ELR (cell line): ENCODE measurements around the gene CPNE5.
"Not testable (repeated sequence)": the region's sequence is repeated elsewhere in the genome, so short reads cannot be mapped to it uniquely, and the experiment has no call there.

Source experiments
- DNase-seq: peaks from one replicate; pipeline ENCODE4 v3.0.0-alpha.2; 2015; ENCODE audit warnings: low read depth

Gene CPNE5

DNA sequence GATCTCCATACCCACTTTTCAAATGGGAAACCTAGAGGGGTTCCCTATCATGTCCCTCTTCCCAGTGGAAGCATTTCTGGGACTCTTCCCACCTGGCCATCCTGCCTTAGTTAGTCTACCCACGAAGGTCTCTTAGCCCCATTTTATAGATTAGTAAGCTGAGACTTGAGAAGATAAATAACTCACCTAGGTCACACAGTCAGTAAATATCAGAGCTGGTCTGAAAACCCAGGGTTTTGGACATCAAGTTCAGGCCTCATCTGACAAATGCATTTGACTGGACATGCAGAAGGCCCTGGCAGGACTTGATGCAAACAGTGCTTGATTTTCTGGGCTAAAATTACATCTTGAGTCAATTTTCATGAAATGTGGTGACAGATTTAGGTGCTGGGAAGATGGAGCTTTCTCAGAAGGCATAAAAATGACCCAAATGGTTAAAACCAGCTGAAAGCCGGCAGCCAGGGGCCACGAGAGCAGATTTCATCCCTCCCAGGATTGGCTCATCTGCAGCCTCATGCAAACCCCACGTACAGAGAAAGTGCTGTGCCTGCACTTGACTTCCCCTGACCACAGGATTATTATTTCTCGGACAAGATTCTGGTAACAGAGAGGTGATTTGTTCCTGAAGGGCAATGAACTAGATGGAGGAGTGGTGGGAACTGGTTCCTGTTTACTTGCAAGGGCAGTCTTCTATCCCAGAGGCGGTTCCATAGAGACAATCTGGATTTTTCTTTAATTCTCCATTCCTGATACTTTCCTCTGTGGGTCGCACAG is 23.1 kb downstream of the CPNE5 start:
- DNase-seq = no peak

GRCh38 chr6:36814249-36814648 is 25.0 kb downstream of the CPNE5 start:
- DNase-seq = no peak

DNA sequence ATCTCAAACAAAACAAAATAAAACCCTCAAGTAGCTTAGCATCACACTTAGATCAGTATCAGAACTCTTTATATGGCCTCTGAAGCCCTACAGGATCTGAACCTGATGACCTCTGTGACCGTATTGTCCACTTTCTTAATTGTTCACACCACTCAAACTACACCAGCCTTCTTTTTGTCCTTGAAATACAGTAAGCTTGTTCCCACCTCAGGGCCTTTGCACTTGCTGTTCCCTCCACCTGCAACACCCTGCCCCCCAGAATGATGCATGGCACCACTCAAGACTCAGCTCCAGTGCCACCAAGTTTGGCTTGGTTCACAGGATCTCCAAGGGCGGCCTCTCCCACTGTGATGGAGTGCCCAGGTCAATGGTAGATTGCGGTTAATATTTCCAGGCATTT is 25.7 kb downstream of the CPNE5 start:
- no peak for DNase-seq

DNA sequence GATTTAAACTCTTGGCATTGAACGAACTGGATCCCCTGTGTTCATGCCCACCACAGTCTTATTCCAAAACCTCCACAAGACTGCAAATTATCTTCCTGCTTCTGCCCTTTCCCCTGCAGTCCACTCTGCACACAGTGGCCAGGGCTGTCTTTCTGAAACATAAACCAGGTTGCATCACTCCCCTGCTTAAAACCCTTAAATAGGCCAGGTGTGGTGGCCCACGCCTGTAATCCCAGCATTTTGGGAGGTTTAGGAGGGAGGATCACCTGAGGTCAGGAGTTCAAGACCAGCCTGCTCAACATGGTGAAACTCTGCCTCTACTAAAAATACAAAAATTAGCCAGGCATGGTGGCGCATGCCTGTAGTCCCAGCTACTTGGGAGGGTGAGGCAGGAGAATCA is 26.2 kb downstream of the CPNE5 start:
- not testable (repeated sequence) for DNase-seq

DNA sequence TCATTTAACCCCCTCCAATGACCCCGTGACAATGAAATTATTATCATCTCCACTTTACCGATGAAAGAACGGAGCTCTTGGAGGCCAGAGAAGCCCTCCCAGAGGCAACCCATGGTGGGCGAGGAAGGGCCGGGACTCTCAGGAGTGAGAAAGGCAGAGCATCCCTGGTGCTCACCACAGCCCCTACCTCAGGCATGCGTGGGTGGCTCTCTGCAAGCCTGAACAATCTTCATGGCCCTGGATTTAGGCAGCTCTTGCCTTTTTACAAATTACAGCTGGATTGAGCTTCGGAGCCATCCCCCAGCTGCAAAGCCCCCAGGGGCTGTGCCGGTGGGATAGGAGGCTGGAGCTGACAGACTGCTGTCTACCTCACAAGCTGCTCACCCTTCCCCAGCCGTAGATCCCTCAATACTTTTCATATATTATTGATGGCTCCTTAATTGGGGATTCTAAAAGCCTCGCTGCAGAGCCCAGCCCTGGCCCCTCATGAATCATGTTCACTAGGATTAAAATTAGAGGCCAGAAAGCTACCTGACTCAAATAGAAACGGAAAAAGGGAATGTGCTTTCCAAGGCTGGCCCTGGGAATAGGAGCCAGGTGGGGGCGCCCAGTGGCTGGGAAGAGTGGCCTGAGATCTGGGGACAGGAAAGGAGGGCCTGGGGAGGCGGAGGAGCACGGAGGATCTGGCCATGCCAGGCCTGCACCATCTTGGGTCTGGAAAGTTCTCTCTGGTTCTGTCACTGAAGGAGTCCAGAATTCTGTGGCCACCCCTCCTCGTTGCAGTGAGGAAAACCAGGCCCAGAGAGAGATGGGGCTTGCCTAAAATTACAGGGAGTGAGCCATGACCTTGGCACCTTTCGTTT is 29.1 kb downstream of the CPNE5 start:
- DNase-seq = no peak

- DNase-seq = no peak
Measured at GRCh38 chr6:36809156-36809555, 30.1 kb downstream of the CPNE5 start.

- no peak for DNase-seq
Measured at GRCh38 chr6:36808634-36809033, 30.6 kb downstream of the CPNE5 start.

- DNase-seq = no peak
Measured at GRCh38 chr6:36807750-36808149, 31.5 kb downstream of the CPNE5 start.

DNA sequence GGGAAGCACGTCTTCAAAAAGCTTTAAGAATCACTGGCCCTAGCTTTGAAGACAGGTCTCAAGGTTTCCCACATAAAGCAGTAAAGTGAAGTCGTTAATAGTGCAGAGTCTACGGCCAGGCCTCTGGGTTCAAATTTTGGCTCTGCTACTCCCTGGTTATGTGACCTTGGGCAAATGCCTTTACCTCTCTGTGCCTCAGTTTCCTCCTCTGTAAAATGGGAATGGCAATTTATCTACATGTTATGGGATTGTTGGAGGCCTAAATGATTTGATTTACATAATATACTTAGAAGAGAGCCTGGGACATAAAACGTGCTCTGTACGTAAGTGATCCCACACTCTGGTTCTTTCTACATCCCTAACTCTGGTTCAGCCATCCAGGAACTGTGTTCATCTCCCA is 32.1 kb downstream of the CPNE5 start:
- no peak for DNase-seq

DNA sequence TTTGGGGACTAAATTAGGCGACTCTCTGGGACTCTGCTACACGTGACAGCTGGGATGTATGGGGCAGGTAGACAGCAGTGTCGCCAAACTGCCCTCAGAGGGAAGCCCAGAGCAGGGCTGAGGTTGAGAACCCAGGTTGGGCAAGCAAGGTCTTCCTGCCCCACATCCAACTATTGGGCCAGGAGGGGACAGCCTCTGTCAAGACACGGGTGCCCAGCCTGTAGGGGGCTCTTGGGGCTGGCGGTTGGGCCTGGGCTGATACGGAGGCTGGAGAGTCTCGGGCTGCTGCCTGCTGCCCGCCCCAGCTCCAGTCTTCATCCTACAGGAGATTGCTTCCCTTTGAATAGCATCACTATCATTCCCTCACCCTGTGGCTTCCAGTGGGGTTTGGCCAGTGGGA is 33.3 kb downstream of the CPNE5 start:
- no peak for DNase-seq

DNA sequence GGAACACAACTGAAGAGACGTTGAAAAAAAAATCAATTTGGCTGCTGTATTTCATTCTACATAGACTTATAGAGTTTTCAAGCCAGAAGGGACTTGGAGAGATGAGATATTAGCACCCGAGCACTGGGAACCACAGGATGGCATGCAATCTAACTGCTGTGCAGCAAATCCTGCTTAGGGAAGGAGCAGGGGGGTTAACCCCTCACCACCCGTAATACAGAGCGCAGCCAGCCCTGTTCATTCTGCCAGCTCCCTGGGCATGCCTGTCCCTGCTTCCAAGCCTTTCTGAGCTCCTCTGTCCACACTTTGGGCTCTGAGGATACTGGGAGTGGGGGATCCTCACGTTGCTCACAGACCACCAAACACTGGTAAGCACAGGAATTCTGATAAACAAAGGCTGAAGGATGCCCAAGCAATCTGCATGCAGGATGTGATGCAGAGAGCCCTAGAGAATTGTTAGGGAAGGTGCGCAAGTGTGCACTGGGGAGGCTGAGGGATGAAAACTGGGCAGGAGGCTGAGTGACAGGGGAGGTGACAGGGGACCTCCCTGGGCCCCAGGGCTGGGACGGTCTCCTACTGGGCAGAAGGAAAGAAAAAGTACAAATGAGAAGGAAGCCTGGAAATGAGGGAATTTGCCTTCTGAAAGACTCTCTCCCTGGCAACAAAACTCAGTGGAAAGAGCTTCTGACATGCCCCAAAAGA is 34.0 kb downstream of the CPNE5 start:
- no peak for DNase-seq

DNA sequence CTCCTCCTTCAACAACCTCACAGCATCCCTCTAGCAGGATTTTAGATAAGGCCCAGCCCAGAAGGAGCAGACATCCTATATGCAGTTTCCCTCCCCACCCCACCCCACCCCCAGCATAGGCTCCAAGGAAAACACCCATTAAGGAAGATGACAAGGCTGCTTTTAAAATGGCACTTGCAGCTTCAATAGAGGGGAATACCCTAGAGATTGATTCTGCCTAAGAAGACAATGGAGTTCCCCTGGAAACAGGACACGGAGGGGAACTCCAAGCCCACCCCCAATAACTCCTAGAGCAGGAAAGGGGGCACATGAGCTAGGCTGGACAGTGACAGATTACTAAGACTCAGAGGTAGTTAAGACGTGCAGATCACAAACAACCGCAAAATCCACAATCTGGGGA is 34.7 kb downstream of the CPNE5 start:
- DNase-seq = no peak

- no peak for DNase-seq
Measured at GRCh38 chr6:36803908-36804307, 35.3 kb downstream of the CPNE5 start.

DNA sequence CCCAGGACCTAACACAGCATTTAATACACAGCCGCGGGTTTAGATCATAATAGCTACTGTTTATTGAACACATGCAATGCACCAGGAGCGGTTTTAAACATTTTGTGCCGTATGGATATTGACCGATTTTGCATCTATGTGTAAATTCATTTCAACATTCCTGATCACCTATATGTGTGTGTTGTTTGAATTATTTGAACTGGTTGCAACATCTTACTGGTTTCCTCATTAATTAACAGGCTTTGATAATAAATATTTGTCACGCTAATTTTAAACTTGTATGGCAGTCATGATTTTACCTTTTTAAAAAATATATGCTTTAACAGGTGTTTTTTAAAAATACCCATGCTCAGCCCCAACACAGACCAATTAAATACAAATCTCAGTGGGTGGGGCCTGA is 35.8 kb downstream of the CPNE5 start:
- DNase-seq = no peak

GRCh38 chr6:36800223-36801076 is 38.8 kb downstream of the CPNE5 start:
- no peak for DNase-seq

- no peak for DNase-seq
Measured at GRCh38 chr6:36798852-36799251, 40.4 kb downstream of the CPNE5 start.

GRCh38 chr6:36797653-36798052 is 41.6 kb downstream of the CPNE5 start:
- no peak for DNase-seq

- DNase-seq = no peak
Measured at GRCh38 chr6:36797055-36797454, 42.2 kb downstream of the CPNE5 start.

- DNase-seq = no peak
Measured at GRCh38 chr6:36794713-36795065, 44.6 kb downstream of the CPNE5 start.

- DNase-seq = no peak
Measured at GRCh38 chr6:36793913-36794712, 45.1 kb downstream of the CPNE5 start.

DNA sequence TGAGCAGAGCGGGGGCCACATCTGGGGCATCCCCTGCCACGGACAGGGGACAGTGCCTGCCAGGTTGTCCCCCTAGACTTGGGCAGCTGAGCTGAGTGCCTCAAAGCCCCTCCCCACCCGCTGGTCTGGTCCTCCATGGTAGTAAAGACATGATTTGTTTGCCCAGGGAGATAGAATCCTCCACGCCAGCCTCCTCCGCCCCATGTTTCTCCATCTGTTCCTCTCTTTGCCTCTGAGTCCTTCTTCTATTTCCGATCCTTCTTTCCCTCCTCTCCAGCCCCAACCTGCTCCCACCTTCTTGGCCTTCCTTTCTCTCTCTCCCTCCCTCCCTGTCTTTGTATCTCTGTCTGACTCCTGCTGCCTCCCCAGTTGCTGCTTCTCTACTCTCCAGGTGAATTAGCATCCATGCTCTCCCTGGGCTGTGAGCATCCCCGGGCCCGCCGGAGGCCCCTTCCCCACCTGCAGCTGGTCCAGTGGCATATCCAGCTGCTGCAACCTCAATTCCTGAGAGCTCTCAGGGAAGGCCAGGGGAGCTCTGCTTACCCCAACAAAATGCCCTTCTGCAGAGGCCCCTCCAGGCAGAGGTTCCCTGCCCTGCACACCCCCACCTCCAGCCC is 45.8 kb downstream of the CPNE5 start:
- DNase-seq = no peak
